Measurements from ENCODE around the gene NPHP4.

Gene NPHP4

GRCh38 chr1:5895446-5896406 is 96.5 kb downstream of the NPHP4 start:
- no peak for DNase-seq (ENCODE audit: low read depth, low spot score)

DNA sequence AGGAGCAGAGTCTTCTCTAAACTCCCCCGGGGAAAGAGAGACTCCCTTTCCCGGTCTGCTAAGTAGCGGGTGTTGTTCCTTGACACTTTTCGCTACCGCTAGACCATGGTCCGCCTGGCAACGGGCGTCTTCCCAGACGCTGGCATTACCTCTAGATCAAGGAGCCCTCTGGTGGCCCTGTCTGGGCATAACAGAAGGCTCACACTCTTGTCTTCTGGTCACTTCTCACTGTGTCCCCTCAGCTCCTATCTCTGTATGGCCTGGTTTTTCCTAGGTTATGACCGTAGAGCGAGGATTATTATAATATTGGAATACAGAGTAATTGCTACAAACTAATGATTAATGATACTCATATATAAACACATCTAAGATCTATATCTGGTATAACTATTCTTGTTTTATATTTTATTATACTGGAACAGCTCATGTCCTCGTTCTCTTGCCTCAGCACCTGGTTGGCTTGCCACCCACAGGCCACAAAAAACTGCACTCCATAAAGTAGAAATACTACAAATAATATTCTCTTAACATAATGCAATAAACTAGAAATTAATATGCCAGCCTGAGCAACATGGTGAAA is 98.4 kb downstream of the NPHP4 start:
- peak; percentile 34 for DNase-seq (ENCODE audit: low read depth, low spot score)

GRCh38 chr1:5892329-5892728 is 99.9 kb downstream of the NPHP4 start:
- no peak for DNase-seq (ENCODE audit: low read depth, low spot score)

GRCh38 chr1:5891736-5892135 is 100.5 kb downstream of the NPHP4 start:
- DNase-seq (ENCODE audit: low read depth, low spot score): no peak

DNA sequence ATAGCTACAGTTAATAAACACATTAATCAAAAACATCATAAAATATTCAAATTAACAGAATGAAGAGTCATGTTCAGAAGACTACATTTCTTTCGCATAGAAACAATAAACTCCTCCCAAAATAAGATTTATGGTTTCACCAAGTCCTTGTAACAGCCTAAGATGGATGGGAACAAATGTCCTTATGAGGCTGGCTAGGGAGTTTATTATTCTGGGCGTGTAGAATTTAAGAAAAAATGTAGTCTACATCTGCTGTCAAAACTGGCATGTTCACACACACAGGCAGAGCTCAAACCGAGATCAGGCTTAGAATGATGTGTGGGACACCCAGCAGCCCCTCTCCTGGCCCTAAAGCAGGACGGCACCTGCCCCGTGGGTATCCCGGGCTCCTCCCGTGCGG is 101.1 kb downstream of the NPHP4 start:
- DNase-seq (ENCODE audit: low read depth, low spot score): no peak

DNA sequence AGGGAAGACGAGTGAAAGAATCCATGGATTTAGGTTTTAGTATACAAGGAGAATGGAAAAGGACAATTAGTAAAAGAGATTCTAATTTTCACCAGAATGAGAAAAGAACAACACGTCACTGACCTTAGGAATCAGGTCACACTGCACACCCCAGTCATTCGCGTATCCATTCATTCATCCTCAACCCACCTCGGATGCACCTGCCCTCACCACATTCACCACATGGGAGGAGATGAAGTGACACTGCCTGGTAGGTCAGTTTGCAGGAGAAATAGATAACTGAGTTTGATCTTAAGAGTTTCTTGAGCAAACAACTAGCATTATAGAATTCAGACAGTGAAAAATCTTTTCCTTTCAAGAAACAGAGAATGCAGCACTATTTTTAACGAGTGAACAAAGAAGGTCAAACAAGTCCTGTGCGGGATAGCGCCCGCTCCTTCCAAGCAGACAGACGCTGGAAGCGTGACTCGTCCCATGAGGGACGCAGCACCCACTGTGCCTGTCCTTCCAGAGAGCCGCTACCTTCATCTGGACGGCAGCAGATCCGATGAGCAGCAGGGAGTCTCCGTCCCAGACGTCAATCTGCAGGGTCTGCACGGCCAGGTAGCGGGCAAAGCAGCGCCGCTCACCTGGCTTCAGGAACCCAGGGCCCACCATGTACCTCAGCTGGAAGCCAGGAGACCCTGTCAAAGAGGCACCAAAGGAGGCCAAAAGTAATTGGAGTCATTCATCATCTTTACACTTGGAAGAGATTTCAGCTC is 101.7 kb downstream of the NPHP4 start:
- no peak for DNase-seq (ENCODE audit: low read depth, low spot score)

GRCh38 chr1:5889901-5890300 is 102.3 kb downstream of the NPHP4 start:
- no peak for DNase-seq (ENCODE audit: low read depth, low spot score)

DNA sequence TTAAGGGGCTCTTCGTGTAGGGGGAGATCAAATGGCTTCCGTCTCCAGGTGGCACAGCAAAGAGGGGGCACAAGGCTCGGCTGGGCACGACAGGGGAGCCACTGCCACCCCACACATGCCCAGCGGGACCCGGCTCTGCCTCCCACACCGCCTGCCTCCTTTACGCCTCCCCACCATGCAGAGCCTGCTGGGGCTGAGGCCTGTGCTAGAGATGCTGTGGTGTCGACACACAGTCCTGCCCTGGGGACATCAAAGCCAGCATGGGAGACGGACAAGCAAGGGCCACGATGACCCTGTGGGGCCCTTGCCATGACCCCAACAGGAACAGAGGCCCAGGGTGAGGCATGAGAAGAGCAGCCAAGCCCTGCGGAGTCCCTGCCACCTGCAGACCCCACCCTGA is 102.8 kb downstream of the NPHP4 start:
- DNase-seq (ENCODE audit: low read depth, low spot score): no peak

DNA sequence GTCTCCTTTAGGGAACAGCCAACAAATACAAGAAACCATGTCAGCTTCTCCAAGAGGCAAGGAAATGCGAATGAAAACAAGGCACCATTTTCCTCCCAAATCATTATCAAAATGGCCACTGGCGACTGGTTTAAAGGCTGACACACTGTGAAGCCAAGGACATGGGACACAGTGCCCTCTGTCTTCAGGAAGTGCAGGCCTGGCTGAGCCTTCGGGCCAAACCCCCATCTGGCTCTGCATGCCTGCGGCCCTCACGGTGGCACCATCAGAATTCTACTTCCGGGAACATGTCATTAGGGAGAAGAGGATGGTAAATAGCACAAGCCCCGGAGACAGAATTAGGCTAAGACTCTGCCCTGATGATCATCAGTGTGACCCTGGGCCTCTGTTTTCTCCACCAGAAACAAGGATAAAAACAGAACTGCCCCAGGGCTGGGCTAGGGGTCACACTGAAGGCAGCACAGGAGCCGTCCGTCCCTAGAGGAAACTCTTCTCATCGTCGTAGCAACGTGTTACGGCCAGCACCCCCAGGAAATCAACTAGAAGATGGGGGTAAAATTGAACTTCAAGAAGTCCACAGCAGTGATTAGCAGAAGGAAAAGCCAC is 103.5 kb downstream of the NPHP4 start:
- peak; percentile 61 for DNase-seq (ENCODE audit: low read depth, low spot score)

DNA sequence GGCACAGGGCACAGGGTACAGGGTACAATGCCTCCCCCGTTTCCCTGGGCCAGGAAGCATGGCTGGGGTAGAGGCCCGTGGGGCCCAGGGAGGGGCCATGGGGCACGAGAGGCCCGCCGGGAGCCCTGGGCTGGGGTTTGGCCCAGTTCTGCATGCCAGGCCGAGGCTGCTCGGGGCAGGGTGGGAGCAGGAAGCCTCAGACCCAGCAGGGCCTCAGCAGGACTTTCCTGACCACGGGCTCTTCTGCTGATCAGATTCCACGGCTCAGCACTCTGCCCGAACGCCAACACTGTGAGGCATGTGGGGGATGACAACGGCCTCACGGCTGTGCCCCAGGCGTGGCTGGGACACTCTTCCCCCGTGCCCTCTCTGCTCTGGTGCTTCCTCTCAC is 104.3 kb downstream of the NPHP4 start:
- no peak for DNase-seq (ENCODE audit: low read depth, low spot score)

DNA sequence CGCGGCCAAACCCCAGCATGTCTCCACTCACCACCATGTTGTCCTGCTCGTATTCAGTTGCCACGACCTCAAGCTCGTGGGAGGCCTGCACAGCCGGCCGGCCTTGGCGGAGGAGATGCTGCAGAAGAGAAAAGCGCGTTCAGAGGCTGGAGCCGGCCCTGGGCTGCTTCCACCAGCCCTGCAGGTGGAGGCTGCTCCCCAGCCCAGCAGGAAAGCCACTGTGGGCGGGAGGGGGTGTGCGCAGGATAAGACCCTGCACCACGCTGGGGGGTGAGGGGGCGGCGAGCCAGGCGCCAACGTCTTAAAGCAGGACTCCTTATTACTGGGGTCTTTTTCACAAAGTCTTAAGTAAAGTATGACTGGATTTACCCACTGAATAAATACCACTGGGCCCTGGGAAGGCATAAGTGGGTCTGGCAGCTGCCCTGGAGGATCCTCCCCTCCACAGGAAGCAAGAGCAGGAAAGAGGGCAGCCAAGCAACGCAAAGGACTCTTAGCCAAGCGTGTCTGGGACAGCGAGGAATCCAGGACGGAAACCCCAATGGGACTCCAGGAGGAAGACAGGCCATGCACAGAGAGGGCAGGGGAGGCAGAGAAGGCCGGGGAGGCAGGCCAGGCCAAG is 104.8 kb downstream of the NPHP4 start:
- no peak for DNase-seq (ENCODE audit: low read depth, low spot score)

DNA sequence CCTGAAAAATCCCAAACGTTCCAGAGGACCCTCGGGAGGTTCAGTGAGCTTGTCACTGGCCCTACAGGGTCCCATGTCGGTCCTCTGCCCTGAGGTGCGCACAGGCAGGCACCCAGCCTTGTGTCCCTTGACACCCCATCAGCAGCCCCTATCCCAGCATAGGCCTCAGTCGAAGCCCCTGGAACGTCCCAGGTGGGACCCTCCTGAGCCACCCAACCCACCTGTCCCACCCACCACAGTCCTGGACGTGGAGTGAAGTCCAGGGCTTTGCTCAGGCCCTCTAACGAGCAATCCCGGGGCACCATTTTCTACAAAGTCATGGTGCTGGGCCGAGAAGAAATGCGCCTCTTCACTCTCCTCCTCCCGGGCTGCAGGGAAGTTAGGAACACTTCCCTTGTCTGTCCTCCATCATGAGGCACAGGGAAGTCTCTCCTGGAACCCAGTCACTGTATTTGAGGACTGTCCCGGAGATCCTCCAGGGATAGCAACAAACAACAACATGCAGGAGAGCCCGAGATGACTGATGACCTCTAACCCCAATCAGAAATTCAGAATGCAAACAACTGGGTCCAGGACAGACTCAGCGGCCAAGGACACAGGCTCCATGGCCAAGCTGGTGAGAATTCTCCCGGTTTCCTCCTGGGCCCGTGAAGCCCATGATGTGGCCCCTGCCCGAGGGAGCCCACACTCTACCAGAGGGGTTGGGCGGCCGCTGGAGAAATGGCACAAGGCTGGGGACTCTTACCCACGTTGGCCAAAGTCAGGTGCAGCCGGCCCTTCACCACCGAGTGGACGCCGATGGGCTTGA is 105.5 kb downstream of the NPHP4 start:
- DNase-seq (ENCODE audit: low read depth, low spot score): no peak

DNA sequence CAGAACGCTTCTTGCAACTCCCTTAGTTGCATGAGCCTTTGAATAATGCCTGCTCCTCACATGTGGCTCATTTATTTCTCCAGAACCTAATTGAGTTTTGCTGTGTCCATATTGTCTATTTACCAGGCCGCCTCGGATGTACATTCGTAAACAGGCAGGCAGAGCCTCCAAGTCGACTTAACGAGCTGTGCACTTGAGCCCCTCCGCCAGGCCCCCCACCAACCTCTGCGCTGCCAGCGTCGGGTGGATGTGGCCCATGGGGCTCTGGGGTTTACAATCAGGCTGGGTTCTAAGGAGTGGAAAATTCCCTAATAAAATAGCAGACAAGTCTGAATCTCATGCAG is 106.1 kb downstream of the NPHP4 start:
- DNase-seq (ENCODE audit: low read depth, low spot score): no peak

- no peak for DNase-seq (ENCODE audit: low read depth, low spot score)
These were observed 106.6 kb downstream of the NPHP4 start for GRCh38 chr1:5885471-5886139.

- DNase-seq (ENCODE audit: low read depth, low spot score): no peak
These were observed 108.1 kb downstream of the NPHP4 start for GRCh38 chr1:5884110-5884509.

- DNase-seq (ENCODE audit: low read depth, low spot score): no peak
These were observed 108.8 kb downstream of the NPHP4 start for GRCh38 chr1:5883129-5884048.

- no peak for DNase-seq (ENCODE audit: low read depth, low spot score)
These were observed 109.7 kb downstream of the NPHP4 start for GRCh38 chr1:5882367-5883128.

DNA sequence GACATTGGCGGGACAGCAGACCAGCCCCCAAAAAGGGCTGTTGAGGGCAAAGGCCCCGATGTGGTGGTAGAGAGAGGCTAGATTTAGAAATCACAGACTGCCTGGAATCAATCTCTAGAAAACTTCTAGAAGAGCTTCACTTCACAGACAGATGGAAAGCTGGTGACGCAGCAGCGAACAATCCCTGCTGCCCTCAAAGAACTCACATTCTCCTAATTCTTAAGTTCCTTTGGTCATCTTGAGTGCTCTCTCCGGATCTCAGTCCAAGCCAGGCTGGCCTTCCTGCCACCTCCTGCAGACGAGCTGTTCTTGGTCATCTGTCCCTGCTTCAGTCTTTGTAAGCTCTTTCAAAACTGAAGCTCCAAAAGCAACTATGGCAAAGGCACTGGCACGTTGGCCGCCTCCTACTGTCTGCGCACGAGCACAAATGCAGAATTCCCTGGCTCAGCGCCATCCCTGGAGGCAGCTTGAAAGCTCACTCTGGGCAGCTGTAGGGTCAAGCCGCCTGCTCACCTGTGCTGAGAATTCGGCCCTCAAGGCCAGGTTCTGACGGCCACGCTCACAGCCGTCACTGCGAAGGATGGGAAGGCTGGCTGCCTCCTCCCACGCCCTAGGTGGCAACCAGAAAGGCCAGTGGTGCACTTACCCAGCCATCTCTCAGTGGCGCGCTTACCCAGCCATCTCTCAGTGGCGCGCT is 110.6 kb downstream of the NPHP4 start:
- DNase-seq (ENCODE audit: low read depth, low spot score): no peak
